Mesendoderm (in vitro differentiated cells): ENCODE data around the gene DCHS1.

Source experiments
- DNase-seq: peaks from one replicate; pipeline ENCODE4 v3.0.0; 2013
- H2AK5ac ChIP-seq: 2 replicates; pipeline ENCODE4 v1.6.1; 2013; ENCODE audit warnings: low read length, inconsistent platforms
- H2BK120ac ChIP-seq: 2 replicates; pipeline ENCODE4 v1.6.1; 2013; ENCODE audit warnings: low read depth, mild to moderate bottlenecking, low read length, moderate library complexity, mixed read lengths
- H2BK15ac ChIP-seq: replicated peaks from 2 replicates; pipeline ENCODE4 v1.6.1; 2013; ENCODE audit warnings: low read depth, mild to moderate bottlenecking, moderate library complexity
- H2BK5ac ChIP-seq: 2 replicates; pipeline ENCODE4 v1.6.1; 2013; ENCODE audit warnings: low read length, inconsistent platforms
- H3K18ac ChIP-seq: 2 replicates; pipeline ENCODE4 v1.6.1; 2013; ENCODE audit warnings: mild to moderate bottlenecking, low read length, mixed read lengths
- H3K23ac ChIP-seq: one replicate; pipeline ENCODE4 v1.6.1; 2013; ENCODE audit warnings: low read length
- H3K27ac ChIP-seq: 2 replicates; pipeline ENCODE4 v1.5.1; 2013; ENCODE audit warnings: low read depth, mild to moderate bottlenecking, inconsistent platforms, low read length, moderate library complexity
- H3K27me3 ChIP-seq: 2 replicates; pipeline ENCODE4 v1.6.1; 2013; ENCODE audit warnings: low read length, control low read depth, mild to moderate bottlenecking, inconsistent platforms; ENCODE audit not compliant: insufficient read depth, poor library complexity
- H3K36me3 ChIP-seq: 2 replicates; pipeline ENCODE4 v1.6.1; 2013; ENCODE audit warnings: low read length, inconsistent platforms; ENCODE audit not compliant: control insufficient read depth, insufficient read depth
- H3K4ac ChIP-seq: one replicate; pipeline ENCODE4 v1.6.1; 2013; ENCODE audit warnings: low read depth, mild to moderate bottlenecking, low read length, moderate library complexity
- H3K4me1 ChIP-seq: 2 replicates; pipeline ENCODE4 v1.6.1; 2013; ENCODE audit warnings: low read depth, low read length, inconsistent platforms; ENCODE audit not compliant: control insufficient read depth
- H3K4me2 ChIP-seq: 2 replicates; pipeline ENCODE4 v1.6.1; 2013; ENCODE audit warnings: low read length
- H3K4me3 ChIP-seq: 2 replicates; pipeline ENCODE4 v1.5.1; 2013; ENCODE audit warnings: mild to moderate bottlenecking, low read length
- H3K56ac ChIP-seq: one replicate; pipeline ENCODE4 v1.6.1; 2013; ENCODE audit warnings: low read length
- H3K79me1 ChIP-seq: 2 replicates; pipeline ENCODE4 v1.6.1; 2013; ENCODE audit warnings: low read length, inconsistent platforms
- H3K79me2 ChIP-seq: 2 replicates; pipeline ENCODE4 v1.6.1; 2013; ENCODE audit warnings: mild to moderate bottlenecking, low read length; ENCODE audit not compliant: control insufficient read depth, insufficient read depth
- H3K9ac ChIP-seq: 2 replicates; pipeline ENCODE4 v1.6.1; 2013; ENCODE audit warnings: low read length, inconsistent platforms
- H4K5ac ChIP-seq: one replicate; pipeline ENCODE4 v1.6.1; 2013; ENCODE audit warnings: low read length
- H4K8ac ChIP-seq: one replicate; pipeline ENCODE4 v1.6.1; 2013; ENCODE audit warnings: low read depth, mild to moderate bottlenecking, control low read depth, low read length, moderate library complexity
- WGBS: extraction: QIAGEN DNeasy Blood & Tissue Kit; methylation state at CpG from one replicate; pipeline ENCODE4 v1.1.7; 2013; ENCODE audit warnings: low lambda C conversion rate, missing lambda C conversion rate; ENCODE audit not compliant: insufficient coverage; ENCODE audit errors: extremely low coverage; 5-methylcytosine and 5-hydroxymethylcytosine counted together

DCHS1 gene

DNA sequence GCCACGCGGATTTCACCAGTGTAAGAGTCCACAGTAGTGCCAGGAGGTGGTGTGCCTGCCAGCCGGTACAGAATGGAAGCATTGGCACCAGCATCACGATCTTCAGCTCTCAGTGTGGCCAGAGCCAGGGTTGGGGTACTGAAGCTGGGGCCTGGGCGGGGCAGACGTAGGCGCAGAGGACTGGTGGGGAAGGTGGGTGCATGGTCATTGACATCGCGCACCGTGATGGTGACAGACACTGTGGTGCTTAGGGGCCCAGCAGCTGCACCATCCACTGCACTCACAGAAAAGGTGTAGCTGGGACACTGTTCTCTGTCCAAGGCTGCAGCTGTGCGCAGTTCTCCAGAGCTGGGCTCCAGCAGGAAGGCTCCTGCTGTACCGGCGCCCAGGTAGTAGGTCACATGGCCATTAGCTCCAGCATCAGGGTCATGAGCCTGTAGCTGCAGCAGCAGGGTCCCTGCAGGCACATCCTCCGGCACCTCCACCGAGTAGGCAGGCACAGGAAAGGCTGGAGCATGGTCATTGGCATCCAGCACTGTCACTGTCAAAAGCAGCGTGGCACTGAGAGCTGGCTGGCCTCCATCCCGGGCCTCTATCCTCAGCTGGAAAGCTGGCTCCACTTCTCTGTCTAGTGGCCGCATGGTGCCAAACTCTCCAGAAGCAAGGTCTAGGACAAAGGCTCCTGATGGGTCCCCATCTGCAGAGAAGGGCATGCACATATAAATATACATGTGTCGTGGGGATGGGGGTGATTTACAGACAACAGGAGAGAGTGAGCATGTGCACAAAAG lies 28.4 kb downstream of the DCHS1 start:
- H3K23ac ChIP-seq, result no peak overlapping the region
- no peak overlapping the region for H3K18ac ChIP-seq
- H3K79me2 ChIP-seq, result no peaks in the 10 kb centered on the region
- DNase-seq, result no peak
- H2AK5ac ChIP-seq, result no peak overlapping the region
- H2BK15ac ChIP-seq, result no peak overlapping the region
- peaks cover 5% of the 10 kb centered on the region for H3K27me3 ChIP-seq
- no peak overlapping the region for H4K5ac ChIP-seq
- no peak overlapping the region for H3K56ac ChIP-seq
- H2BK5ac ChIP-seq, result no peak overlapping the region
- H3K4me1 ChIP-seq, result no peaks in the 10 kb centered on the region
- no peaks in the 10 kb centered on the region for H3K36me3 ChIP-seq
- no peak overlapping the region for H3K4me2 ChIP-seq
- H3K27ac ChIP-seq, result no peak overlapping the region
- no CpG with 5 or more reads among the region's 19 CpGs for WGBS
- H4K8ac ChIP-seq, result no peak overlapping the region
- no peaks in the 10 kb centered on the region for H3K79me1 ChIP-seq
- H2BK120ac ChIP-seq, result no peak overlapping the region
- H3K4ac ChIP-seq, result no peak overlapping the region
- no peak overlapping the region for H3K4me3 ChIP-seq
- H3K9ac ChIP-seq, result no peak overlapping the region

DNA sequence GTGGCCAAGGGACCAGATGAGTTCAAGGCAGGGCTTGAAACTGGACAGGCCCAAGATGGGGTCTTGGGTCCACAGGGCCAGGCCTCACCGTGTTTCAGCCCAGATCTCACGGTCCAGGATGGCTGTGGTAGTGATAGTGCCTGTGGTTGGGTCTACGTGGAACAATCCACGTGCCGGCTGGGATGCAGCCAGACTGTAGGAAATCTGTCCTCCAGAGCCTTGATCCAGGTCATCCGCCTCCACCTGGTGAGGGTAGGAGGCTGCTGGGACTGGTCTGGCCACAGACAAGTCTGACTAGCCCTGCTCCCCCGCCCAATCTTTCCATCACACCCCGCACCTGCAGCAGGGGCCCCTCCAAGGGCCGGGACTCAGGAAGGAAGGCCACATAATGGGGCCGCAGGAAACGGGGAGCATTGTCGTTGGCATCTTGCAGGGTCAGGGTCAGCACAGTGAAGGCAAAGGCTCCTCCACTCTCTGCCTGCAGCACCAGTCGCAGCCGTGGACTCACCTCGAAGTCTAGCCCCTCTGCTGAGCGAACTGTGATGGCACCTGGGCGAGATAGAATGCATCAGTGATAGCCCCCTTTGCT lies 29.7 kb downstream of the DCHS1 start:
- WGBS, result no CpG with 5 or more reads among the region's 17 CpGs
- Histone ChIP-seq H2BK120ac (no peak overlapping the region), H3K9ac (no peak overlapping the region), H3K36me3 (no peaks in the 10 kb centered on the region), H4K8ac (no peak overlapping the region), H3K4ac (no peak overlapping the region), H3K27me3 (peaks cover 3% of the 10 kb centered on the region), H3K18ac (no peak overlapping the region), H3K79me1 (no peaks in the 10 kb centered on the region), H3K56ac (no peak overlapping the region), H2BK15ac (no peak overlapping the region), H3K4me3 (no peak overlapping the region), H3K23ac (no peak overlapping the region), H3K27ac (no peak overlapping the region), H3K4me2 (no peak overlapping the region), H3K4me1 (no peaks in the 10 kb centered on the region), H3K79me2 (no peaks in the 10 kb centered on the region), H2AK5ac (no peak overlapping the region), H4K5ac (no peak overlapping the region), H2BK5ac (no peak overlapping the region)
- DNase-seq, result no peak

- H3K36me3 ChIP-seq, result no peaks in the 10 kb centered on the region
- DNase-seq, result no peak
- no peaks in the 10 kb centered on the region for H3K27me3 ChIP-seq
- no peaks in the 10 kb centered on the region for H3K4me1 ChIP-seq
- no peak overlapping the region for H3K9ac ChIP-seq
- H4K8ac ChIP-seq, result no peak overlapping the region
- H3K4me2 ChIP-seq, result no peak overlapping the region
- H3K18ac ChIP-seq, result no peak overlapping the region
- H3K27ac ChIP-seq, result no peak overlapping the region
- no peak overlapping the region for H2BK120ac ChIP-seq
- H2BK5ac ChIP-seq, result no peak overlapping the region
- H3K79me1 ChIP-seq, result no peaks in the 10 kb centered on the region
- no peak overlapping the region for H3K23ac ChIP-seq
- no peak overlapping the region for H3K4ac ChIP-seq
- no CpG with 5 or more reads among the region's 12 CpGs for WGBS
- H2AK5ac ChIP-seq, result no peak overlapping the region
- H3K4me3 ChIP-seq, result no peak overlapping the region
- H3K79me2 ChIP-seq, result no peaks in the 10 kb centered on the region
- H3K56ac ChIP-seq, result no peak overlapping the region
- no peak overlapping the region for H2BK15ac ChIP-seq
- no peak overlapping the region for H4K5ac ChIP-seq
Observed at GRCh38 chr11:6625156-6625831, 30.3 kb downstream of the DCHS1 start.

DNA sequence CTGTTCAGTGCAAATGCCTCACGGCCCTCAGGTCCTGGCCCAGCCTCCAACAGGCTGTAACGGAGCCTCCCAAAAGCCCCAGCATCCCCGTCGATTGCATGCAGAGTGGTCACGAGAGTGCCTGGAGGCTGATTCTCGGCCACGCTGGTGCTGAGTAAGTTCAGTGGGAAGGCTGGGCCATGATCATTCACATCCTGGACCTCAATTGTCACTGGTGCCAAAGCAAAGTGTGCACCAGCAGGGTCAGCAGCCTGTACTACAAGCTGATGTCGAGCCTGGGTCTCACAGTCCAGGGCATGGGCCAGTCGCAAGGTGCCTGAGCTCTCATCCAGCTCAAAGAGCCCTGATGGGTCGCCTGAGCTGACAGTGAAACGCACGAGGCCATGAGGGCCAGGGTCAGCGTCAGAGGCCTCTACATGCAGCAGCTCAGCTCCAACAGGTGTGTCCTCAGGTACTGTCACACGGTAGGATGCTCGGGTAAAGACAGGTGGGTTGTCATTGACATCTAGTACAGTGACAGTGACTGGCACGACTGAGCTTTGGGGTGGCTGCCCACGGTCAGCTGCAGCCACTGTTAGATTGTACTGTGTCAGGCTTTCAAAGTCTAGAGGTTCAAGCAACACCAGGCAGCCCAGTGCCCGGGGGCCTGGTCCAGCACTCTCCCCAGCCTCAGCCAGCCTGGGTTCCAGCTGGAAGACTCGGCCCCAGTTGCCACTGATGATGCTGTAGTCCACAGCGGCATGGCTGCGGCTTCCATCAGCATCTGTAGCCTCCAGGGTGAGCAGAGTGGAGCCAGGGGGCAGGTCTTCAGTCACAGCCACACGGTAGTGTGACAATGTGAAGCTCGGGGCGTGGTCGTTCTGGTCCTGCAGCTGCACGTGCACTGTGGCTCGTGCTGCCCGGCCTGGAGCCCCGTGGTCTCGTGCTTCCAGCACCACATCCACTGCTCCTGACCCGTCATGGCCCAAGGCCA lies 31.9 kb downstream of the DCHS1 start:
- Histone ChIP-seq H3K79me2 (peaks cover under 1% of the 10 kb centered on the region), H2BK5ac (no peak overlapping the region), H2BK120ac (no peak overlapping the region), H3K4me1 (no peaks in the 10 kb centered on the region), H3K27ac (no peak overlapping the region), H3K23ac (no peak overlapping the region), H3K79me1 (peaks cover 3% of the 10 kb centered on the region), H3K27me3 (no peaks in the 10 kb centered on the region), H4K8ac (no peak overlapping the region), H3K9ac (no peak overlapping the region), H3K18ac (no peak overlapping the region), H4K5ac (no peak overlapping the region), H2AK5ac (no peak overlapping the region), H3K4me2 (no peak overlapping the region), H3K56ac (no peak overlapping the region), H2BK15ac (no peak overlapping the region), H3K4me3 (no peak overlapping the region), H3K36me3 (no peaks in the 10 kb centered on the region), H3K4ac (no peak overlapping the region)
- no CpG with 5 or more reads among the region's 31 CpGs for WGBS
- no peak for DNase-seq

DNA sequence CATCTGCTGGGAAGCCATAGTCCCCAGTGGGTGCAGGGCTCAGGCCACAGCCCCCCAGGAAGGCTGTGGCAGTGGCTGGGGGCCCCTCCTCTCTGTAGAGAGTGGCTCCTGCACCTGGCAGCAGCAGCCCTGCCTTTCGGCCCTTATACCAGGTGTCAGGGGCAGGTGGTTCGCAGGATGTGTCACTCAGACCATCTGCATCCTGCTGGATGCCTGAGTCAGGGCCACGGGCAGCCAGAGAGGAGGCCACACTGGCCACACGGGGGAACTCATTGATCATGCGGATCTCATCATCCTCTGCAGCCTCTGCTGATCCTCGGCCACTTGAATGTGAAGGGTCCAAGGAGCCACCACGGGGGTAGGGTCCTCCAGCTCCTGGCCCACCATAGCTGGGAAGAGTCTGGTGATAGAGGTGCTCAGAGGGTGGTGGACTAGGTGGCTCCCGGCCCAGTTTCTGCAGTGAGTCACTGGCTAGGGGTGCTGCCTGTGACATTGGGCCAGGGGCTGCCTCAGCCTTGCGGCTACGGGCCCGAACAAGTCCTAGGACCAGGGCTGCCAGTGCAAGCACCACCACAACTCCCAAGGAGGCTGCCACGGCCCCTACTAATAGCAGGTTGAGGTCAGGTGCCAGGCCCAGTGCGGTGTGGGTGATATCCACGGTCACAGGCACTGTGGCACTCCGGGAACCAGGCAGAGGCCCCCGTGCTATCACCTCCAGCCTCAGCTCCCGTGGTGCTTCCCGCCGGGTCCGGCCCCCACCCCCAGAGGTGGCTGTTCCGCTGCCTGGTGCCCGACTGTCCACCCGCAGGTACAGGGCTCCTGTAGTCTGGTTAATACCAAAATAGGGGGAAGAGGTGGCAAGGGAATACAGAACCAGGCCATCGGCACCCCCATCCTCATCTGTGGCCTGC lies 33.1 kb downstream of the DCHS1 start:
- Histone ChIP-seq H3K4me1 (no peaks in the 10 kb centered on the region), H3K36me3 (no peaks in the 10 kb centered on the region)
- WGBS, result no CpG with 5 or more reads among the region's 24 CpGs

More for the DNA sequence above, 33.1 kb downstream of the DCHS1 start:
- peaks cover 5% of the 10 kb centered on the region for H3K79me1 ChIP-seq
- H3K4me2 ChIP-seq, result no peak overlapping the region
- no peaks in the 10 kb centered on the region for H3K27me3 ChIP-seq
- no peak overlapping the region for H2BK15ac ChIP-seq
- no peak overlapping the region for H2BK5ac ChIP-seq
- no peak overlapping the region for H3K23ac ChIP-seq
- H3K4ac ChIP-seq, result no peak overlapping the region
- no peak overlapping the region for H4K8ac ChIP-seq
- no peak overlapping the region for H4K5ac ChIP-seq
- H3K56ac ChIP-seq, result no peak overlapping the region
- H3K79me2 ChIP-seq, result peaks cover 2% of the 10 kb centered on the region
- no peak overlapping the region for H3K9ac ChIP-seq
- H2AK5ac ChIP-seq, result no peak overlapping the region
- H2BK120ac ChIP-seq, result no peak overlapping the region
- H3K4me3 ChIP-seq, result no peak overlapping the region
- DNase-seq, result no peak
- H3K18ac ChIP-seq, result no peak overlapping the region
- H3K27ac ChIP-seq, result no peak overlapping the region
